ENCODE data around the gene FAXDC2. TPM values are rescaled to one million over a fixed set of nuclear protein-coding genes. Genes with fewer than 3 reads are reported as not detected.
A peak's percentile ranks its signal among the peaks of the same experiment; 100 is the strongest.
"Not testable (repeated sequence)": the region's sequence is repeated elsewhere in the genome, so short reads cannot be mapped to it uniquely, and the experiment has no call there.

FAXDC2 gene
- total RNA-seq, 2 donors from 2014 or later, result 0.43 TPM; not detected in 1

- Mint-ChIP-seq H3K27ac (peak overlapping the region; percentile 97), H3K27me3 (ENCODE audit: low read depth) (no peaks in the 10 kb centered on the region), H3K4me3 (peak overlapping the region; percentile 94 to 96), H3K36me3 (ENCODE audit: insufficient read depth in 2 of 2) (peaks cover 4 to 9% of the 10 kb centered on the region in 2 donors), H3K4me1 (ENCODE audit: low read depth) (peaks cover 40% of the 10 kb centered on the region), H3K9me3 (no peaks in the 10 kb centered on the region)
- peak; percentile 63 to 65 for ATAC-seq (replicated peaks in 1 of 2)
- peak; percentile 85 to 87 for DNase-seq
Observed at GRCh38 chr5:154857530-154858296, 7.3 kb upstream of the FAXDC2 start.

GRCh38 chr5:154851351-154851750 is 948 bp upstream of the FAXDC2 start:
- H3K4me3 Mint-ChIP-seq, result no peak overlapping the region
- no peak for ATAC-seq (replicated peaks in 1 of 2)
- H3K9me3 Mint-ChIP-seq, result no peaks in the 10 kb centered on the region
- no peak overlapping the region for H3K27ac Mint-ChIP-seq
- no peak for DNase-seq
- no peaks in the 10 kb centered on the region for H3K27me3 Mint-ChIP-seq (ENCODE audit: low read depth)
- H3K36me3 Mint-ChIP-seq (ENCODE audit: insufficient read depth in 2 of 2), result no peaks in the 10 kb centered on the region
- H3K4me1 Mint-ChIP-seq (ENCODE audit: low read depth), result peaks cover 17% of the 10 kb centered on the region

- Mint-ChIP-seq H3K9me3 (no peaks in the 10 kb centered on the region), H3K27ac (no peak overlapping the region), H3K27me3 (ENCODE audit: low read depth) (no peaks in the 10 kb centered on the region), H3K4me3 (no peak overlapping the region), H3K4me1 (ENCODE audit: low read depth) (peaks cover 17% of the 10 kb centered on the region), H3K36me3 (ENCODE audit: insufficient read depth in 2 of 2) (peaks cover 0 to 4% of the 10 kb centered on the region in 2 donors)
- peak; percentile 32 to 37 for ATAC-seq (replicated peaks in 1 of 2)
- DNase-seq, result no peak
Observed at GRCh38 chr5:154849791-154850201, 607 bp downstream of the FAXDC2 start.

GRCh38 chr5:154849264-154849785 is 1.1 kb downstream of the FAXDC2 start:
- H3K9me3 Mint-ChIP-seq, result no peaks in the 10 kb centered on the region
- H3K4me1 Mint-ChIP-seq (ENCODE audit: low read depth), result peaks cover 17% of the 10 kb centered on the region
- DNase-seq (no peak), ATAC-seq (replicated peaks in 1 of 2) (no peak)
- no peak overlapping the region for H3K27ac Mint-ChIP-seq
- H3K36me3 Mint-ChIP-seq (ENCODE audit: insufficient read depth in 2 of 2), result peaks cover 0 to 4% of the 10 kb centered on the region in 2 donors
- no peaks in the 10 kb centered on the region for H3K27me3 Mint-ChIP-seq (ENCODE audit: low read depth)
- H3K4me3 Mint-ChIP-seq, result no peak overlapping the region

- Mint-ChIP-seq H3K9me3 (no peaks in the 10 kb centered on the region), H3K4me1 (ENCODE audit: low read depth) (peaks cover 8% of the 10 kb centered on the region), H3K27me3 (ENCODE audit: low read depth) (no peaks in the 10 kb centered on the region), H3K4me3 (no peak overlapping the region), H3K27ac (no peak overlapping the region), H3K36me3 (ENCODE audit: insufficient read depth in 2 of 2) (peaks cover 0 to 4% of the 10 kb centered on the region in 2 donors)
- ATAC-seq (replicated peaks in 1 of 2) (no peak), DNase-seq (no peak)
Observed at GRCh38 chr5:154844809-154845208, 5.6 kb downstream of the FAXDC2 start.

- Mint-ChIP-seq H3K4me1 (ENCODE audit: low read depth) (no peaks in the 10 kb centered on the region), H3K27ac (no peak overlapping the region)
- no peak for ATAC-seq (replicated peaks in 1 of 2)
Observed at GRCh38 chr5:154842689-154843530, 7.5 kb downstream of the FAXDC2 start.

GRCh38 chr5:154841273-154841661 is 9.1 kb downstream of the FAXDC2 start:
- DNase-seq (no peak), ATAC-seq (replicated peaks in 1 of 2) (no peak)
- H3K27ac Mint-ChIP-seq, result no peak overlapping the region
- H3K36me3 Mint-ChIP-seq (ENCODE audit: insufficient read depth in 2 of 2), result peaks cover 0 to 4% of the 10 kb centered on the region in 2 donors
- no peak overlapping the region for H3K4me3 Mint-ChIP-seq
- H3K27me3 Mint-ChIP-seq (ENCODE audit: low read depth), result no peaks in the 10 kb centered on the region
- no peaks in the 10 kb centered on the region for H3K4me1 Mint-ChIP-seq (ENCODE audit: low read depth)
- H3K9me3 Mint-ChIP-seq, result no peaks in the 10 kb centered on the region

More at GRCh38 chr5:154842689-154843530, 7.5 kb downstream of the FAXDC2 start:
- Mint-ChIP-seq H3K9me3 (no peaks in the 10 kb centered on the region), H3K27me3 (ENCODE audit: low read depth) (no peaks in the 10 kb centered on the region), H3K4me3 (no peak overlapping the region), H3K36me3 (ENCODE audit: insufficient read depth in 2 of 2) (peaks cover 0 to 4% of the 10 kb centered on the region in 2 donors)
- no peak for DNase-seq

- Mint-ChIP-seq H3K36me3 (ENCODE audit: insufficient read depth in 2 of 2) (peaks cover 0 to 4% of the 10 kb centered on the region in 2 donors), H3K4me1 (ENCODE audit: low read depth) (no peaks in the 10 kb centered on the region), H3K4me3 (no peak overlapping the region), H3K9me3 (no peaks in the 10 kb centered on the region), H3K27ac (peak overlapping the region; percentile 38), H3K27me3 (ENCODE audit: low read depth) (no peaks in the 10 kb centered on the region)
- DNase-seq (no peak), ATAC-seq (replicated peaks in 1 of 2) (peak in 1 of 2 donors; percentile 18)
Observed at GRCh38 chr5:154840435-154841272, 9.7 kb downstream of the FAXDC2 start.

- no peaks in the 10 kb centered on the region for H3K4me1 Mint-ChIP-seq (ENCODE audit: low read depth)
- H3K4me3 Mint-ChIP-seq, result no peak overlapping the region
- peak overlapping the region; percentile 60 for H3K27ac Mint-ChIP-seq
- ATAC-seq (replicated peaks in 1 of 2) (no peak), DNase-seq (no peak)
- H3K9me3 Mint-ChIP-seq, result no peaks in the 10 kb centered on the region
- H3K36me3 Mint-ChIP-seq (ENCODE audit: insufficient read depth in 2 of 2), result peaks cover 0 to 2% of the 10 kb centered on the region in 2 donors
- no peaks in the 10 kb centered on the region for H3K27me3 Mint-ChIP-seq (ENCODE audit: low read depth)
Observed at GRCh38 chr5:154837009-154837901, 13.1 kb downstream of the FAXDC2 start.

- Mint-ChIP-seq H3K4me3 (no peak overlapping the region), H3K9me3 (no peaks in the 10 kb centered on the region), H3K27ac (no peak overlapping the region), H3K36me3 (ENCODE audit: insufficient read depth in 2 of 2) (peaks cover 0 to 2% of the 10 kb centered on the region in 2 donors), H3K27me3 (ENCODE audit: low read depth) (no peaks in the 10 kb centered on the region), H3K4me1 (ENCODE audit: low read depth) (no peaks in the 10 kb centered on the region)
- ATAC-seq (replicated peaks in 1 of 2) (no peak), DNase-seq (no peak)
Observed at GRCh38 chr5:154836225-154836624, 14.2 kb downstream of the FAXDC2 start.

- H3K4me1 Mint-ChIP-seq (ENCODE audit: low read depth); H3K27me3 Mint-ChIP-seq (ENCODE audit: low read depth); H3K9me3 Mint-ChIP-seq; H3K27ac Mint-ChIP-seq; H3K4me3 Mint-ChIP-seq; H3K36me3 Mint-ChIP-seq (ENCODE audit: insufficient read depth in 2 of 2); DNase-seq; ATAC-seq (replicated peaks in 1 of 2): not testable (repeated sequence)
Observed at GRCh38 chr5:154835701-154836052, 14.7 kb downstream of the FAXDC2 start.

GRCh38 chr5:154834053-154834452 is 16.4 kb downstream of the FAXDC2 start:
- Mint-ChIP-seq H3K4me1 (ENCODE audit: low read depth) (peaks cover 16% of the 10 kb centered on the region), H3K27me3 (ENCODE audit: low read depth) (no peaks in the 10 kb centered on the region), H3K27ac (no peak overlapping the region), H3K4me3 (no peak overlapping the region), H3K36me3 (ENCODE audit: insufficient read depth in 2 of 2) (peaks cover 2 to 4% of the 10 kb centered on the region in 2 donors), H3K9me3 (no peaks in the 10 kb centered on the region)
- DNase-seq (no peak), ATAC-seq (replicated peaks in 1 of 2) (no peak)

All from activated T-cell treated with anti-CD3 and anti-CD28 coated beads, Interleukin-2, amount 50 U/mL, for 72 hours (primary cell).